Limb (tissue), 2 donors: ENCODE results near the gene BCAP29.

ENCODE experiments used
- DNase-seq, 2 donors: peaks; one replicate each; pipeline ENCODE4 v3.0.0-alpha.2; 2016; ENCODE audit errors: extremely low spot score in 2 of 2

Gene BCAP29

GRCh38 chr7:107581387-107582013, 1.5 kb downstream of the BCAP29 start:
- DNase-seq: no peak

GRCh38 chr7:107582875-107583274, 2.8 kb downstream of the BCAP29 start:
- DNase-seq: no peak

- no peak for DNase-seq
Measured at GRCh38 chr7:107584716-107585115, 4.7 kb downstream of the BCAP29 start.

- no peak for DNase-seq
Measured at GRCh38 chr7:107588529-107589130, 8.6 kb downstream of the BCAP29 start.

- no peak for DNase-seq
Measured at GRCh38 chr7:107591421-107591820, 11.4 kb downstream of the BCAP29 start.

- DNase-seq: no peak
Measured at GRCh38 chr7:107592361-107593024, 12.4 kb downstream of the BCAP29 start.

- DNase-seq: no peak
Measured at GRCh38 chr7:107593025-107593410, 13.0 kb downstream of the BCAP29 start.

- no peak for DNase-seq
Measured at GRCh38 chr7:107594961-107595737, 15.1 kb downstream of the BCAP29 start.

GRCh38 chr7:107596881-107597581, 17.0 kb downstream of the BCAP29 start:
- no peak for DNase-seq

- no peak for DNase-seq
Measured at GRCh38 chr7:107597582-107597916, 17.5 kb downstream of the BCAP29 start.

- no peak for DNase-seq
Measured at GRCh38 chr7:107597953-107598352, 17.9 kb downstream of the BCAP29 start.

GRCh38 chr7:107599262-107599661, 19.2 kb downstream of the BCAP29 start:
- no peak for DNase-seq

- DNase-seq: no peak
Measured at GRCh38 chr7:107600816-107601215, 20.8 kb downstream of the BCAP29 start.

GRCh38 chr7:107605218-107605815, 25.3 kb downstream of the BCAP29 start:
- DNase-seq: no peak

GRCh38 chr7:107606303-107606702, 26.3 kb downstream of the BCAP29 start:
- no peak for DNase-seq

- DNase-seq: peak in 1 of 2 donors; percentile 61
Measured at GRCh38 chr7:107609811-107610261, 29.8 kb downstream of the BCAP29 start.

GRCh38 chr7:107610323-107610722, 30.3 kb downstream of the BCAP29 start:
- no peak for DNase-seq

GRCh38 chr7:107613439-107613838, 33.4 kb downstream of the BCAP29 start:
- no peak for DNase-seq

- no peak for DNase-seq
Measured at GRCh38 chr7:107613948-107614347, 33.9 kb downstream of the BCAP29 start.

GRCh38 chr7:107614425-107614824, 34.4 kb downstream of the BCAP29 start:
- DNase-seq: no peak
